Prostate gland (tissue), 2 donors: ENCODE data around the gene ABHD10. TPM values are rescaled to one million over a fixed set of nuclear protein-coding genes. Genes with fewer than 3 reads are reported as not detected.
A peak's percentile ranks its signal among the peaks of the same experiment; 100 is the strongest.

ENCODE experiments used
- DNase-seq: peaks from one replicate; pipeline ENCODE4 v3.0.0-alpha.2; 2019; ENCODE audit warnings: low spot score
- H3K27ac ChIP-seq, 2 donors: fragments of 200-600 bp; sonication (generic); 2 replicates each; pipeline ENCODE4 v1.5.1; 2017 to 2019
- H3K27me3 ChIP-seq: fragments of 200-600 bp; sonication (generic); replicated peaks from 2 replicates; pipeline ENCODE4 v1.5.1; 2019; ENCODE audit not compliant: insufficient read depth
- H3K36me3 ChIP-seq, 2 donors: fragments of 200-600 bp; sonication (generic); 1 replicate in 1 of 2; 2 replicates in 1 of 2; pipeline versions ENCODE4 v1.5.1 to v1.8.1; 2017 to 2019
- H3K4me1 ChIP-seq: fragments of 200-600 bp; sonication (generic); replicated peaks from 2 replicates; pipeline ENCODE4 v1.5.1; 2019
- H3K4me3 ChIP-seq, 2 donors: fragments of 200-600 bp; sonication (generic); 2 replicates each; pipeline ENCODE4 v1.5.1; 2017 to 2019
- H3K9me3 ChIP-seq: fragments of 200-600 bp; sonication (generic); 2 replicates; pipeline ENCODE4 v1.5.1; 2017
- CTCF ChIP-seq, 4 experiments: fragments of 200-600 bp in 2 of 4; fragments of 450-650 bp in 2 of 4; sonication (generic) in 2 of 4; IDR thresholded peaks; 1 replicate in 3 of 4; 2 replicates in 1 of 4; pipeline ENCODE4 v1.5.1; 2016 to 2019; ENCODE audit warnings: antibody characterized with exemption in 4 of 4, mild to moderate bottlenecking in 2 of 4, moderate library complexity in 2 of 4
- POLR2A ChIP-seq: fragments of 450-650 bp; IDR thresholded peaks from one replicate; pipeline ENCODE4 v1.6.1; 2016; ENCODE audit warnings: antibody characterized with exemption, mild to moderate bottlenecking
- POLR2AphosphoS5 ChIP-seq: sonication (generic); formaldehyde crosslinking; IDR thresholded peaks from one replicate; pipeline ENCODE4 v1.6.1; 2017; ENCODE audit warnings: antibody characterized with exemption
- WGBS: methylation state at CpG from one replicate; pipeline ENCODE4 v1.1.5; 2018; 5-methylcytosine and 5-hydroxymethylcytosine counted together
- intact Hi-C: fragments of 100-400 bp; cut with DNase I; formaldehyde crosslinking; loops from one replicate; pipeline ENCODE4 v1.14.2; 2022
- total RNA-seq, 2 donors: library from RNA; depleted of rRNA; stranded (reverse); fragments of >200 nt; gene quantifications; one replicate each; pipeline ENCODE4 v1.1.0, GENCODE V29; 2016

Gene ABHD10
- total RNA-seq, 2 donors from 2014 or later: 36.3 to 40.1 TPM

GRCh38 chr3:111998636-111999483, 20.0 kb downstream of the ABHD10 start, which contains the start of gene TAGLN3:
TSS of gene TAGLN3 (plus strand) at chr3:111998922. CDS start at chr3:111999423, 501 bp downstream.
- H3K4me3 ChIP-seq: peak within 1 kb of the TSS; percentile 24 to 26
- intact Hi-C loops: no loop called here
- H3K27ac ChIP-seq: no peak within 1 kb of the TSS
- TF ChIP-seq POLR2A: no peak
- no peak for TF ChIP-seq CTCF (IDR thresholded peaks at IDR 0.05)
- TF ChIP-seq POLR2AphosphoS5: no peak
- H3K27me3 ChIP-seq: no peaks in the 10 kb centered on the region
- no peaks in the 10 kb centered on the region for H3K36me3 ChIP-seq
- WGBS: 4% methylated on average over 30 of the region's 30 CpGs
- H3K4me1 ChIP-seq: no peaks in the 10 kb centered on the region
- H3K9me3 ChIP-seq: no peaks in the 10 kb centered on the region
- peak; percentile 21 for DNase-seq

DNA sequence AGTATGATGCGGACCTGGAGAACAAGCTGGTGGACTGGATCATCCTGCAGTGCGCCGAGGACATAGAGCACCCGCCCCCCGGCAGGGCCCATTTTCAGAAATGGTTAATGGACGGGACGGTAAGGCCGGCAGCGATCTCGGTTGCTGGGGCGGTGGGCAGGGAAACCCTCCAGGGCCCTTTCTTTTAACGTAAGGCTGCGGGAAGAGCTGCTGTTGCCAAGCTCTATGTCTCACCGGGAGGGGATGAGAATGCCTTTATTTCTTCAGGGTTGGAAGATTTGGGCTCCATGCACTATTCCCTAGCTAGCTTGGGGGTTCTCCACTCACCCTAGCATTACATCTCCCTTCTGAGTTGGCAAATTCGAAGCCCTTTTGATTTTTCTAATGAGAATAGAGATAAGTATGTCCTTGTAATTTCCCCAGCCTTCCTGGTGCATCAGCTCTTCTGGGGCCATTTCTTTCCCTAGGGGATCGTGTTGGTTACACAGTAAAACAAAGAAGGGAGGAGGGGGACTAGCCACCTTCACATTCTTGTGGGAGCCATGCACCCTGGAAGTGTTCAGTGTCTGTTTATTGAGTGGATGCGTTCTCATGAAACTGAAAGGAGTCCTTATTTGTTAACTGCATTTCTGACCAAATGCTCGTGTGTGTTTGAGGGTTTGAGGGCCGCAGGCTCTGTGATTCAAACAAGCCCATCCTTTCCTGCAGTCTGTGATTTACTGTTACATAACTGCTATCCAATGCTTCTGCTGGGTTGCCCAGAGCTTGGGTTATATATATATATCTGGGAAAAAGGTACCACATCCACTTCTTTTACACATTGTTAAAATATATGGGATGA, 20.9 kb downstream of the ABHD10 start:
- DNase-seq: no peak
- Histone ChIP-seq H3K27me3 (no peaks in the 10 kb centered on the region), H3K4me3 (peak overlapping the region; percentile 24 to 26), H3K9me3 (no peaks in the 10 kb centered on the region), H3K27ac (no peak overlapping the region), H3K4me1 (no peaks in the 10 kb centered on the region), H3K36me3 (no peaks in the 10 kb centered on the region)
- WGBS: 25% methylated on average over 19 of the region's 19 CpGs
- TF ChIP-seq POLR2A: no peak
- intact Hi-C loops: no loop called here

DNA sequence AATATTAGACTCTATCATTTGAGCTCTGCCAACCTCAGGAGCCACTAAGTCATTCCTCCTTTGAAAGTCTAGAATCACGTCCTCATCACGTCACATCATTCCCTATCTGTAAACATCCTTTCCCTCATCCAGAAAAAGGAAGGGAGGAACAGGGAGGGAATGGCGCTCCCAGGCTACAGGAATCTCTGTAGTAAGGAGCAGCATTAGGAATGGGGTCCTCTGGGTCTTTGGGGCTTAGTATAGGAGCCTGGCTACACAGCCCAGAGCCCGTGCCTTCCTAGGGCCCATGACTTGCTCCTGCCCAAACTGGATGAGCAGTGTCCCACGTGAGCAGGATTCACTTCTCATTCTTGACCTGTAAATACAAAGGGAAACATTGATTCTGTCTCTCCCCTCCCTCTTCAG, 21.5 kb downstream of the ABHD10 start:
- no peak for TF ChIP-seq POLR2A
- intact Hi-C loops: no loop called here
- H3K27me3 ChIP-seq: no peaks in the 10 kb centered on the region
- no peaks in the 10 kb centered on the region for H3K36me3 ChIP-seq
- DNase-seq: no peak
- no peaks in the 10 kb centered on the region for H3K9me3 ChIP-seq
- H3K4me1 ChIP-seq: no peaks in the 10 kb centered on the region
- H3K4me3 ChIP-seq: no peak overlapping the region
- no peak overlapping the region for H3K27ac ChIP-seq
- WGBS: 88% methylated on average over 5 of the region's 5 CpGs

GRCh38 chr3:112000966-112001365, 22.1 kb downstream of the ABHD10 start:
- Histone ChIP-seq H3K4me3 (no peak overlapping the region), H3K36me3 (no peaks in the 10 kb centered on the region), H3K27ac (no peak overlapping the region), H3K4me1 (no peaks in the 10 kb centered on the region), H3K9me3 (no peaks in the 10 kb centered on the region), H3K27me3 (no peaks in the 10 kb centered on the region)
- WGBS: 53% methylated on average over 2 of the region's 2 CpGs
- intact Hi-C loops: no loop called here
- no peak for DNase-seq
- TF ChIP-seq POLR2A (no peak), POLR2AphosphoS5 (no peak), CTCF (IDR thresholded peaks at IDR 0.05) (no peak)

- intact Hi-C loops: no loop called here
- Histone ChIP-seq H3K4me3 (no peak overlapping the region), H3K9me3 (no peaks in the 10 kb centered on the region), H3K36me3 (no peaks in the 10 kb centered on the region), H3K27ac (no peak overlapping the region), H3K4me1 (no peaks in the 10 kb centered on the region), H3K27me3 (no peaks in the 10 kb centered on the region)
- 97% methylated on average over 2 of the region's 2 CpGs for WGBS
- no peak for DNase-seq
- TF ChIP-seq POLR2AphosphoS5 (no peak), POLR2A (no peak), CTCF (IDR thresholded peaks at IDR 0.05) (no peak)
These were observed 22.7 kb downstream of the ABHD10 start for GRCh38 chr3:112001526-112001925.
